ENCODE results near the gene LTBP4.

The LTBP4 gene

DNA sequence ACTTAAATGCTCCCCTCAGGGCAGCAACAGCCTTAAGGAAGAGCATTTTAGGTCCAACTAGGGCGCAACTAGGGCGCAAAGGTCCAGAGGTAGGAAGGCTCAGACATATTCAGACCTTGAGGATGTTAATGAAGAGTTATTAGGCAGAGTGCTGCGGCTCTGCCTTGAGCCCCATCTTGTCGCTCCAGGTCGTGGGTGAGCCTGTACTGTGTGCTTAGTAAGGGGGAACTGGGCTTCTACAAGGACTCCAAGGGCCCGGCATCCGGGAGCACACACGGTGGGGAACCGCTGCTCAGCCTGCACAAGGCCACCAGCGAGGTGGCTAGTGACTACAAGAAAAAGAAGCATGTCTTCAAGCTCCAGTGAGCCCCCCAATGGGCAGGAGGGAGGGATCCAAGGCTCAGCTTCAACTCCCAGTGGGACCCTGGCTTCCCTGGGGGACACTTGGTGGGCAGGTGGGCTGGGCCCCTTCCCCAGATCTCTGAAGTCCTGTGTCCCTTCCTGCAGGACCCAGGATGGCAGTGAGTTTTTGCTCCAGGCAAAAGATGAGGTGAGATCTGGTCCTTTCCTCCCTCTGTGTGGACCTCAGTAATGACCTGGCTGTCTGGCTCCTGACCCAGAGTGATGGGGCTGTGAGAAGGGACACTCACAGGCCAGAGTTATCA lies 29.2 kb upstream of the LTBP4 start:
- DNase-seq, result no peak
- Histone ChIP-seq H3K36me3 (replicated peaks) (no peaks in the 10 kb centered on the region), H3K4me3 (ENCODE audit: low read depth, low read length) (no peak overlapping the region), H3K27me3 (replicated peaks) (peaks cover 13% of the 10 kb centered on the region), H3K27ac (no peak overlapping the region)
- TF ChIP-seq, protein P1, sequence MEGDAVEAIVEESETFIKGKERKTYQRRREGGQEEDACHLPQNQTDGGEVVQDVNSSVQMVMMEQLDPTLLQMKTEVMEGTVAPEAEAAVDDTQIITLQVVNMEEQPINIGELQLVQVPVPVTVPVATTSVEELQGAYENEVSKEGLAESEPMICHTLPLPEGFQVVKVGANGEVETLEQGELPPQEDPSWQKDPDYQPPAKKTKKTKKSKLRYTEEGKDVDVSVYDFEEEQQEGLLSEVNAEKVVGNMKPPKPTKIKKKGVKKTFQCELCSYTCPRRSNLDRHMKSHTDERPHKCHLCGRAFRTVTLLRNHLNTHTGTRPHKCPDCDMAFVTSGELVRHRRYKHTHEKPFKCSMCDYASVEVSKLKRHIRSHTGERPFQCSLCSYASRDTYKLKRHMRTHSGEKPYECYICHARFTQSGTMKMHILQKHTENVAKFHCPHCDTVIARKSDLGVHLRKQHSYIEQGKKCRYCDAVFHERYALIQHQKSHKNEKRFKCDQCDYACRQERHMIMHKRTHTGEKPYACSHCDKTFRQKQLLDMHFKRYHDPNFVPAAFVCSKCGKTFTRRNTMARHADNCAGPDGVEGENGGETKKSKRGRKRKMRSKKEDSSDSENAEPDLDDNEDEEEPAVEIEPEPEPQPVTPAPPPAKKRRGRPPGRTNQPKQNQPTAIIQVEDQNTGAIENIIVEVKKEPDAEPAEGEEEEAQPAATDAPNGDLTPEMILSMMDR (IDR thresholded peaks at IDR 0.05; ENCODE audit: low read depth, low read length, missing control alignments), result no peak
- in situ Hi-C loops (cut with HindIII; ENCODE audit: low pct_ligation_motif_present, low sequenced_read_pairs), result no loop called here

DNA sequence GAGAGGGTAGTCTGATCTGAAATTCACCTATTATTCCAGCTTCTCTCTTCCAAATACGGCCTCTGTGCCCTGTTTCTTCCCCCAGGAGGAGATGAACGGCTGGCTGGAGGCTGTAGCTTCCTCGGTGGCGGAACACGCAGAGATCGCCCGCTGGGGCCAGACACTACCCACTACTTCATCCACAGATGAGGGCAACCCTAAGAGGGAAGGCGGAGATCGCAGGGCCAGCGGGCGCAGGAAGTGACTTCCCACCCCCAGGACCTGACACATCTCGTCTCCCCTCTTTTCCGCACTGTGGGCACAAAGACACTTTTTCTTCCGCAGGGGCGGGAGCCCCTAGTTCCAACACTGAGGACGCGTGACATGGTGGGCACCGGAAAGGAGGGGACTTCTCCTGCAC lies 25.8 kb upstream of the LTBP4 start:
- DNase-seq, result no peak
- TF ChIP-seq, protein P1 (IDR thresholded peaks at IDR 0.05; ENCODE audit: low read depth, low read length, missing control alignments), result no peak
- Histone ChIP-seq H3K27me3 (replicated peaks) (no peaks in the 10 kb centered on the region), H3K4me3 (ENCODE audit: low read depth, low read length) (no peak overlapping the region), H3K27ac (no peak overlapping the region), H3K36me3 (replicated peaks) (peaks cover 3% of the 10 kb centered on the region)
- in situ Hi-C loops (cut with HindIII; ENCODE audit: low pct_ligation_motif_present, low sequenced_read_pairs), result no loop called here

GRCh38 chr19:40576151-40576584 lies 25.0 kb upstream of the LTBP4 start:
- Histone ChIP-seq H3K27me3 (replicated peaks) (no peaks in the 10 kb centered on the region), H3K27ac (no peak overlapping the region), H3K4me3 (ENCODE audit: low read depth, low read length) (peak overlapping the region; percentile 82), H3K36me3 (replicated peaks) (peaks cover 7% of the 10 kb centered on the region)
- in situ Hi-C loops (cut with HindIII; ENCODE audit: low pct_ligation_motif_present, low sequenced_read_pairs), result no loop called here
- TF ChIP-seq, protein P1 (IDR thresholded peaks at IDR 0.05; ENCODE audit: low read depth, low read length, missing control alignments), result no peak
- no peak for DNase-seq

DNA sequence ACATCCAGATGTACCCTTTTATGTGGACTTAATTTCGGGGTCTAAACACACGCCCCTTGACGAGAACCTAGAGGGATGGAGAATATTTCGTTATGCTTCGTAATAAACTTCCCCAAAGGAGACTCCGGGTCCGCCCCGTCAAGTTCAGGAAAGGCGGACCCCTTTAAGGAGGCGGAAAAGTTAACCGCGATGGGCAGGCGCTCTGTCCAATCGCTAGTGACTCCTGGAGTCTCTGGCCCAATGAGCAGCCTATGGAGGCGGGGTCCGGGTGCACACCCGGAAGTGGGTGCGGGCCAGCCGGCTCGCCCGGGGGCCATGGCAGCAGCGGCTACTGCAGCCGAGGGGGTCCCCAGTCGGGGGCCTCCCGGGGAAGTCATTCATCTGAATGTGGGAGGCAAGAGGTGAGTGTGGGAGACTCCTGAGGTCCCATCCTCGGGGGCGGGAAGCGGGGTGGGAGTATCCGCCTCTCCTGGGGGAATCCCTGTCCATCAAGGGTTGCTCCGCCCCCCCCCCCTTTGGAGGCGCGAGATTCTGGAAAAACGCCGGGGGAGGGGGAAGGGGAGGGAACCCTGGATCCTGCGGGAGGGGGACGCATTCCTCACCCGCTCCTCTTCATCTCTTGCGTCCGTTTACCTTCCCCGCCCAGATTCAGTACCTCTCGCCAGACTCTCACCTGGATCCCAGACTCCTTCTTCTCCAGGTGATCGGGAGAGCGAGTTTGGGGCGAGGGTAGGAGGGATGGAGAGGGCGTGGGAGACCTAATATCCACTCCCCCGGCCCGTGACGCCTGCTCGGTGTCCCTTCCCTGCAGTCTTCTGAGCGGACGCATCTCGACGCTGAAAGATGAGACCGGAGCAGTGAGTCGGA lies 24.4 kb upstream of the LTBP4 start, which contains the start of gene SHKBP1:
TSS of gene SHKBP1 (plus strand) at position 289 of the 867 bp plus-strand sequence. CDS start at position 316, 27 bp downstream.
- peak; percentile 91 for DNase-seq
- Histone ChIP-seq H3K27me3 (replicated peaks) (no peaks in the 10 kb centered on the region), H3K4me3 (ENCODE audit: low read depth, low read length) (peak within 1 kb of the TSS; percentile 82), H3K36me3 (replicated peaks) (peaks cover 7% of the 10 kb centered on the region), H3K27ac (peak within 1 kb of the TSS; percentile 85)
- in situ Hi-C loops (cut with HindIII; ENCODE audit: low pct_ligation_motif_present, low sequenced_read_pairs), result no loop called here
- TF ChIP-seq, protein P1 (IDR thresholded peaks at IDR 0.05; ENCODE audit: low read depth, low read length, missing control alignments), result no peak

GRCh38 chr19:40578442-40578908 lies 22.7 kb upstream of the LTBP4 start:
- Histone ChIP-seq H3K4me3 (ENCODE audit: low read depth, low read length) (no peak overlapping the region), H3K27ac (no peak overlapping the region), H3K27me3 (replicated peaks) (no peaks in the 10 kb centered on the region), H3K36me3 (replicated peaks) (peaks cover 7% of the 10 kb centered on the region)
- in situ Hi-C loops (cut with HindIII; ENCODE audit: low pct_ligation_motif_present, low sequenced_read_pairs), result no loop called here
- TF ChIP-seq, protein P1 (IDR thresholded peaks at IDR 0.05; ENCODE audit: low read depth, low read length, missing control alignments), result no peak
- no peak for DNase-seq
